LNCAP (cell line): ENCODE data around the gene FBL.

Experiments used
- CTCF ChIP-seq: fragments of 450-650 bp; IDR thresholded peaks from 2 replicates; pipeline ENCODE4 v1.5.1; 2017; ENCODE audit warnings: mild to moderate bottlenecking

Gene FBL

GRCh38 chr19:39813264-39813993, 32.8 kb downstream of the FBL start:
- no peak for TF ChIP-seq CTCF

GRCh38 chr19:39811064-39811463, 35.1 kb downstream of the FBL start:
- TF ChIP-seq CTCF, result no peak

GRCh38 chr19:39810424-39810823, 35.8 kb downstream of the FBL start:
- no peak for TF ChIP-seq CTCF

GRCh38 chr19:39809368-39809767, 36.8 kb downstream of the FBL start:
- TF ChIP-seq CTCF, result no peak

DNA sequence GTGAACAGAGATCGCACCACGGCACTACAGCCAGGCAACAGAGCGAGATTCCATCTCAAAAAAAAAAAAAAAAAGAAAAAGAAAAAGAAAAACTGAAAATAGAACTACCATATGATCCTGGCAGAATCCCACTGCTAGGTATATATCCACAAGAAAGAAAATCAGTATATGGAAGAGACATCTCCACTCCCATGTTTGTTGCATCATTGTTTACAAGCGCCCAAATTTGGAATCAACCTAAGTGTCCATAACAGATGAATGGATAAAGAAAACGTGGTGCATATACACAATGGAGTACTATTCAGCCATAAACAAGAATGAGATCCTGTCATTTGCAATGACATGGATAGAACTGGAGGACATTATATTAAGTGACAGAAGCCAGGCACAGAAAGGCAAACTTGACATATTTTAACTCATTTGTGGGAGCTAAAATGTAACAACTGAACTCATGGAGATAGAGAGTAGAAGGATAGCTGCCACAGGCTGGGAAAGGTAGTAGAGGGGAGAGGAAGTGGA, 38.3 kb downstream of the FBL start:
- no peak for TF ChIP-seq CTCF

GRCh38 chr19:39805104-39805503, 41.1 kb downstream of the FBL start:
- TF ChIP-seq CTCF, result no peak

GRCh38 chr19:39802958-39803357, 43.2 kb downstream of the FBL start:
- TF ChIP-seq CTCF, result no peak
